Hepatocyte (in vitro differentiated cells): ENCODE data around the gene CELF5. TPM values are rescaled to one million over a fixed set of nuclear protein-coding genes. Genes with fewer than 3 reads are reported as not detected.

Experiments used
- DNase-seq: peaks from one replicate; pipeline ENCODE4 v3.0.0-alpha.2; 2016; ENCODE audit warnings: low spot score
- H2AFZ ChIP-seq: fragments of 200-600 bp; sonication (generic); 2 replicates; pipeline ENCODE4 v1.6.0; 2016; ENCODE audit warnings: antibody characterized with exemption, mild to moderate bottlenecking
- H3K27ac ChIP-seq: fragments of 200-600 bp; sonication (generic); 2 replicates; pipeline ENCODE4 v1.5.1; 2016; ENCODE audit warnings: mild to moderate bottlenecking
- H3K27me3 ChIP-seq: fragments of 200-600 bp; sonication (generic); 2 replicates; pipeline ENCODE4 v1.6.1; 2016
- H3K36me3 ChIP-seq: fragments of 200-600 bp; sonication (generic); replicated peaks from 2 replicates; pipeline ENCODE4 v1.5.1; 2016; ENCODE audit warnings: low read depth; ENCODE audit not compliant: insufficient read depth
- H3K4me1 ChIP-seq: fragments of 200-600 bp; sonication (generic); 2 replicates; pipeline ENCODE4 v1.5.1; 2016; ENCODE audit warnings: mild to moderate bottlenecking, moderate library complexity; ENCODE audit not compliant: insufficient read depth
- H3K4me2 ChIP-seq: fragments of 200-600 bp; sonication (generic); 2 replicates; pipeline ENCODE4 v1.6.0; 2016
- H3K4me3 ChIP-seq: fragments of 200-600 bp; sonication (generic); 2 replicates; pipeline ENCODE4 v1.5.1; 2016; ENCODE audit warnings: mild to moderate bottlenecking
- H3K79me2 ChIP-seq: fragments of 200-600 bp; sonication (generic); 2 replicates; pipeline ENCODE4 v1.6.0; 2017; ENCODE audit warnings: mild to moderate bottlenecking
- H3K9me2 ChIP-seq: fragments of 200-600 bp; sonication (generic); replicated peaks from 2 replicates; pipeline ENCODE4 v1.6.0; 2017; ENCODE audit warnings: mild to moderate bottlenecking; ENCODE audit not compliant: insufficient read depth
- H3K9me3 ChIP-seq: fragments of 200-600 bp; sonication (generic); 2 replicates; pipeline ENCODE4 v1.5.1; 2016; ENCODE audit warnings: low read depth, mild to moderate bottlenecking
- H4K20me1 ChIP-seq: fragments of 200-600 bp; sonication (generic); 2 replicates; pipeline ENCODE4 v1.6.0; 2016; ENCODE audit warnings: mild to moderate bottlenecking; ENCODE audit not compliant: insufficient read depth, poor library complexity, severe bottlenecking
- EZH2 ChIP-seq: fragments of 200-600 bp; sonication (generic); IDR thresholded peaks from 2 replicates; pipeline ENCODE4 v1.6.1; 2016; ENCODE audit warnings: antibody characterized with exemption, mild to moderate bottlenecking, borderline replicate concordance
- EZH2phosphoT487 ChIP-seq: fragments of 200-600 bp; sonication (generic); IDR thresholded peaks from one replicate; pipeline ENCODE4 v1.6.1; 2018; ENCODE audit warnings: antibody characterized with exemption, mild to moderate bottlenecking, low read depth, moderate library complexity; ENCODE audit not compliant: unreplicated experiment, severe bottlenecking
- WGBS: methylation state at CpG from one replicate; pipeline ENCODE4 v1.1.6; 2016; ENCODE audit warnings: low lambda C conversion rate; ENCODE audit errors: missing lambda C conversion rate; 5-methylcytosine and 5-hydroxymethylcytosine counted together
- polyA plus RNA-seq: library from polyadenylated mRNA; unstranded; fragments of >200 nt; fragmentation: Nextera tagmentation; extraction: Ambion mirVana; gene quantifications from 2 replicates; pipeline ENCODE4 v1.2.1, GENCODE V29; 2016
- total RNA-seq: library from RNA; depleted of rRNA; stranded (reverse); fragments of >200 nt; gene quantifications from 2 replicates; pipeline ENCODE4 v1.2.3, GENCODE V29; 2014
- TF ChIP-seq, protein P1 (sequence below): fragments of 200-600 bp; sonication (generic); IDR thresholded peaks from 2 replicates; pipeline ENCODE4 v1.5.1; 2016; ENCODE audit warnings: antibody characterized with exemption, mild to moderate bottlenecking; ENCODE audit not compliant: poor library complexity

The CELF5 gene
- total and polyA plus RNA-seq, 2 experiments from 2014 or later, result 0.03 to 0.17 TPM

DNA sequence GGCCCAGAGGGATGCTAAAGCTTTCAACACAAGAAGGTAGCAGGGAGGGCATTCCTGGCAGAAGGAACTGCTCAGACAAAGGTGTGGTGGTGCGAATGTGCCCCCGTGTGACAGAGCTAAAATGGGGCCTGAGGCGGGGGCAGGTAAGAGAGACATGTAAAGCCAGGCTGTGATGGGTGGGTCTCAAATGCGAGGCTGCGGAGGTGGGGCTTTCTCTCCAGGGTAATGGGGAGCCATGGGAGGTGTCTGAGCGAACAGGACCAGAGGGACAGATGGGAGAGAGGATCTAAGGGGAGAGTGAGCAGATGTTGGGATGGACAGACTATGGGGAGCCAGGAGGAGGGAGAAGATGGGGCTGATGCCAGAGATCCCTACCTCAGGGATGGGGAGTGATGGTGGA lies 97.2 kb downstream of the CELF5 start:
- Histone ChIP-seq H3K79me2 (no peaks in the 10 kb centered on the region), H3K9me2 (no peaks in the 10 kb centered on the region), H3K27me3 (no peaks in the 10 kb centered on the region), H3K9me3 (no peaks in the 10 kb centered on the region), H3K27ac (no peak overlapping the region), H3K4me1 (no peaks in the 10 kb centered on the region), H2AFZ (no peak overlapping the region), H3K36me3 (no peaks in the 10 kb centered on the region), H3K4me2 (no peak overlapping the region), H3K4me3 (no peak overlapping the region), H4K20me1 (no peaks in the 10 kb centered on the region)
- DNase-seq, result no peak
- WGBS, result 71% methylated on average over 6 of the region's 6 CpGs
- no peak for TF ChIP-seq EZH2phosphoT487
- TF ChIP-seq, protein P1, sequence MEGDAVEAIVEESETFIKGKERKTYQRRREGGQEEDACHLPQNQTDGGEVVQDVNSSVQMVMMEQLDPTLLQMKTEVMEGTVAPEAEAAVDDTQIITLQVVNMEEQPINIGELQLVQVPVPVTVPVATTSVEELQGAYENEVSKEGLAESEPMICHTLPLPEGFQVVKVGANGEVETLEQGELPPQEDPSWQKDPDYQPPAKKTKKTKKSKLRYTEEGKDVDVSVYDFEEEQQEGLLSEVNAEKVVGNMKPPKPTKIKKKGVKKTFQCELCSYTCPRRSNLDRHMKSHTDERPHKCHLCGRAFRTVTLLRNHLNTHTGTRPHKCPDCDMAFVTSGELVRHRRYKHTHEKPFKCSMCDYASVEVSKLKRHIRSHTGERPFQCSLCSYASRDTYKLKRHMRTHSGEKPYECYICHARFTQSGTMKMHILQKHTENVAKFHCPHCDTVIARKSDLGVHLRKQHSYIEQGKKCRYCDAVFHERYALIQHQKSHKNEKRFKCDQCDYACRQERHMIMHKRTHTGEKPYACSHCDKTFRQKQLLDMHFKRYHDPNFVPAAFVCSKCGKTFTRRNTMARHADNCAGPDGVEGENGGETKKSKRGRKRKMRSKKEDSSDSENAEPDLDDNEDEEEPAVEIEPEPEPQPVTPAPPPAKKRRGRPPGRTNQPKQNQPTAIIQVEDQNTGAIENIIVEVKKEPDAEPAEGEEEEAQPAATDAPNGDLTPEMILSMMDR, result no peak
- no peak for TF ChIP-seq EZH2

DNA sequence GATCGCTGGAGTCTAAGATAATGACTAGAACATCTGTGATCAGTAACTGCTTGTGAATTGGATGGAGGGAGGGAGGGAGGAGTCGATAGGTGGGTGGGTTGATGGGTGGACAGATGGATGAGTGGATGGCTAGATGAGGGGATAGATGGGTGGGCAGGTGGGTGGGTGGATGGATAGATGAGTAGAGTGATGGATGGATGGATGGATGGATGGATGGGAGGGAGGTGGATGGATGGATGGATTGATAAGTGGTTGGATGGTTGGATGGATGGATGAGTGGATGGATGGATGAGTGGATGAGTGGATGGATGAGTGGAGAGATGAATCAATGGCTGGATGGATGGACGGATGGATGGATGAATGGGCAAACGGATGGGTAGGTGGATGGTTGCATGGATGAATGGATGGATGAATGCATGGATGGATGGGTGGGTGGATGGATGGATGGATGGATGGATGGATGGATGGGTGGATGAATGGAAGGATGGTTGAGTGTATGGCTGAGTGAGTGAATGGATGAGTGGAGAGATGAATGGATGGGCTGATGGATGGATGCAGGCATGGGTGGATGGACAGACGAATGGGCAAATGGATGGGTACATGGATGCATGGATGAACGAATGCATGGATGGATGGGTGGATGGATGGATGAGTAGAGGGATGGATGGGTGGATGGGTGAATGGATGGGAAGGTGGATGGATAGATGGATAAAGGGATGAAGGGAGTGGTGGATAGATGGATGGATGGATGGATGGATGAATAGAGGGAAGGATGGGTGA lies 97.9 kb downstream of the CELF5 start:
- WGBS, result 76% methylated on average over 6 of the region's 6 CpGs
- no peaks in the 10 kb centered on the region for H3K79me2 ChIP-seq
- no peaks in the 10 kb centered on the region for H3K9me2 ChIP-seq
- no peak for DNase-seq
- no peak for TF ChIP-seq EZH2
- no peak overlapping the region for H3K27ac ChIP-seq
- H3K9me3 ChIP-seq, result no peaks in the 10 kb centered on the region
- no peaks in the 10 kb centered on the region for H3K36me3 ChIP-seq
- no peaks in the 10 kb centered on the region for H3K4me1 ChIP-seq
- H3K4me2 ChIP-seq, result no peak overlapping the region
- H2AFZ ChIP-seq, result no peak overlapping the region
- no peaks in the 10 kb centered on the region for H4K20me1 ChIP-seq
- H3K27me3 ChIP-seq, result no peaks in the 10 kb centered on the region
- H3K4me3 ChIP-seq, result no peak overlapping the region

DNA sequence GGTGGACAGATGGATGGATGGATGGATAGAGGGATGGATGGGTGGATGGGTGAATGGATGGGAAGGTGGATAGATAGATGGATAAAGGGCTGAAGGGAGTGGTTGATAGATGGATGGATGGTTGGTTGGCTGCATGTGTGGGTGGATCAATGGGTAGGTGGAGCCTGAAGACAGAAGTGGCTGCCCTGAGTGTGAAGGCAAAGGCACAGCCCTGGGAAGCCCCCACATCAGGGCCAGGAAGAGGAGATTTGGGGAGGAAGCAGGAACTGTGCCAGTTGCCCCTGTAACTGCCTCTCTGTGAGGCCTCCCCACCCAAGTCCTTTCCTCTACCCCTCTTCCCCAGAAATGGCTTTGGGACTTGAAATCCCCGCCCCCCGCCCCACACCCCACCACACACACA lies 98.6 kb downstream of the CELF5 start:
- Histone ChIP-seq H3K79me2 (no peaks in the 10 kb centered on the region), H3K4me3 (no peak overlapping the region), H3K4me1 (no peaks in the 10 kb centered on the region), H3K4me2 (no peak overlapping the region), H3K9me2 (no peaks in the 10 kb centered on the region), H4K20me1 (no peaks in the 10 kb centered on the region), H3K36me3 (no peaks in the 10 kb centered on the region), H3K27ac (no peak overlapping the region), H2AFZ (no peak overlapping the region), H3K27me3 (no peaks in the 10 kb centered on the region), H3K9me3 (no peaks in the 10 kb centered on the region)
- no peak for DNase-seq
- 0% methylated on average over 2 of the region's 2 CpGs for WGBS
- TF ChIP-seq EZH2phosphoT487 (no peak), EZH2 (no peak)
- TF ChIP-seq, protein P1, result no peak

DNA sequence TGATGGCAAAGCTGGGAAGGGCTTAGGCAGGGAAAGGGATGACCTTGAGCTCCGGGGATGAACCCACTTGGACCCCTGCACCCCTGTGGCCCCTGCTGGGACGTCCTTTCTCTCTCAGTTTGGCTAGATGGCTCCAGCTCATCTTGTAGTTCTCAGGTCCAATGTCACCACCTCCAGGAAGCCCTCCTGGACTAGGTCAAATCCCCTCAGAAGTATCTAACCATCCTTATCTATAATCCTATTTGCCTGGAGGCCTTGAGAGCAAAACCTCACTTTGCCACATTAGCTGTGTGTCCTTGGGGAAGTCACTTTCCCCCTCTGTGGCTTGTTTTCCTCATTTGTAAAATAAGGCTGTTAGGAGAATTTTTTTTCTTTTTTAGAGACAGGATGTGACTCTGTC lies 99.2 kb downstream of the CELF5 start:
- H3K36me3 ChIP-seq, result no peaks in the 10 kb centered on the region
- no peaks in the 10 kb centered on the region for H3K79me2 ChIP-seq
- 39% methylated on average over 2 of the region's 2 CpGs for WGBS
- H3K4me3 ChIP-seq, result no peak overlapping the region
- TF ChIP-seq, protein P1, result no peak
- TF ChIP-seq EZH2 (no peak), EZH2phosphoT487 (no peak)
- H4K20me1 ChIP-seq, result no peaks in the 10 kb centered on the region
- no peaks in the 10 kb centered on the region for H3K9me2 ChIP-seq
- no peak overlapping the region for H3K4me2 ChIP-seq
- no peaks in the 10 kb centered on the region for H3K4me1 ChIP-seq
- no peaks in the 10 kb centered on the region for H3K27me3 ChIP-seq
- no peak overlapping the region for H2AFZ ChIP-seq
- H3K9me3 ChIP-seq, result no peaks in the 10 kb centered on the region
- DNase-seq, result no peak
- H3K27ac ChIP-seq, result no peak overlapping the region
